ENCODE measurements around the gene OR10Z1.

GRCh38 chr1:158570480-158570879 is 34.6 kb upstream of the OR10Z1 start, which contains the start of gene OR6P1:
- TF ChIP-seq CTCF (IDR thresholded peaks at IDR 0.05), result no peak
- TF ChIP-seq POLR2A (IDR thresholded peaks at IDR 0.05; ENCODE audit: low read depth), result no peak
- no peak for TF ChIP-seq EP300 (IDR thresholded peaks at IDR 0.05)
- TF ChIP-seq POLR2AphosphoS5 (IDR thresholded peaks at IDR 0.05), result no peak

Data from esophagus muscularis mucosa (tissue), 4 donors.